Measurements from ENCODE around the gene PPP2R2C.

PPP2R2C gene

DNA sequence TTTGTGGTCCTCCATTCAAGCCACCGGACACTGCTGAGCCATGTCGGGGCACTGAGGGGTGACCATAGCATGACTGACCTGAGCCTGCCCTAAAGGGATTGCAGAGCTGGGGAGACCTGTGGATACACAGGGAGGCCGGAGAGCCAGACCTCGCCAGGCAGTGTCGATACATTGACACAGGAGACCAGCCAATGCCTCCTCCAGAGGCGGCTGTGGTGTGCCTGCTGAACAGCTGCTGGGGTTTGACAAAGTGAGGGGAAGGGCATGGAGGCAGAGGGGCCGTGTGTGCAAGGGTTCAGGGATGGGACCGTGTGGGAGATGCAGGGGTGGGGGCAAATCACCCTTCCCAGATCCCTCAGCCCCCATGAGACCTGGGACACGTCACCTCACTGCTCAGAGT, 48.0 kb downstream of the PPP2R2C start:
- H3K36me3 ChIP-seq (ENCODE audit: insufficient read depth, low read length) = no peaks in the 10 kb centered on the region
- H3K9ac ChIP-seq (ENCODE audit: low read depth, low read length) = no peak overlapping the region
- no peaks in the 10 kb centered on the region for H3K9me3 ChIP-seq (ENCODE audit: control insufficient read depth, insufficient read depth, low read length)
- H3K4me1 ChIP-seq (ENCODE audit: insufficient read depth, low read length) = no peaks in the 10 kb centered on the region

DNA sequence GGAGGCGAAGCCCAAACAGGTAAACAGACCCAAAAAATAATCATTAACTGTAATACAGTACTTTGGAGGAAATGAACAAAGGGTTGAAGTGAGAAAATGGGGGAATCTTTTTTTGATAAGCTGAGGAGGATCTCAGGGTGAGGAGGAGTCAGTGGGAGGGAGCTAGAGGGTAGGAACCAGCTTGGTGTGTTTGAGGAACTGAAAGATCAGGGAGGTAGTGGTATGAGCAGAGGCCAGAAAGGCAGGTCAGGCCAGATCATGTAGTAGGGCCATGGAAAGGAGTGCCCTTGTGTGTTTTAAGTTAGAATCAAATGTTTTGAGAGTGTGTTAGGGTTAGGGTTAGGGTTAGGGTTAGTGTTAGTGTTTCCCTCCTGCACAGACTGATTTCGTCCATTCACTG, 48.8 kb downstream of the PPP2R2C start:
- Histone ChIP-seq H3K9me3 (ENCODE audit: control insufficient read depth, insufficient read depth, low read length) (no peaks in the 10 kb centered on the region), H3K9ac (ENCODE audit: low read depth, low read length) (no peak overlapping the region), H3K36me3 (ENCODE audit: insufficient read depth, low read length) (no peaks in the 10 kb centered on the region), H3K4me1 (ENCODE audit: insufficient read depth, low read length) (no peaks in the 10 kb centered on the region)

DNA sequence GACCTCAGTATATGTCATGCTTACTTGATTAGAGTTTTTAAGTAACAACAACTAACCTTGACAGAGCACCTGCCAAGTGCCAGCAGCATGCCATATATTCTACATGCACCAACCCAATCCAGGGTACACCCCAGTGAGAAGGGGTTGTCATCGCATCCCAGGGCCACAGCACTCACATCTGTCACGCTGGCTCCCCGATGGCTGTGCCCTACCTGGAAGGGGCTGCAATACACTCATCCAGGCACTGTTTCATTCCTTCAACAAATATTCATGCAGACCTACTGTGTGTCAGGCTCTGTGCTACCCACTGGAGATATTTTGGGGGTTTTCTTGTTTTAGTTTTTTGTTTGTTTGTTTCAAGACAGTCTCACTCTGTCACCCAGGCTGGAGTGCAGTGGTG, 49.5 kb downstream of the PPP2R2C start:
- Histone ChIP-seq H3K36me3 (ENCODE audit: insufficient read depth, low read length) (no peaks in the 10 kb centered on the region), H3K9ac (ENCODE audit: low read depth, low read length) (no peak overlapping the region), H3K9me3 (ENCODE audit: control insufficient read depth, insufficient read depth, low read length) (no peaks in the 10 kb centered on the region), H3K4me1 (ENCODE audit: insufficient read depth, low read length) (no peaks in the 10 kb centered on the region)

DNA sequence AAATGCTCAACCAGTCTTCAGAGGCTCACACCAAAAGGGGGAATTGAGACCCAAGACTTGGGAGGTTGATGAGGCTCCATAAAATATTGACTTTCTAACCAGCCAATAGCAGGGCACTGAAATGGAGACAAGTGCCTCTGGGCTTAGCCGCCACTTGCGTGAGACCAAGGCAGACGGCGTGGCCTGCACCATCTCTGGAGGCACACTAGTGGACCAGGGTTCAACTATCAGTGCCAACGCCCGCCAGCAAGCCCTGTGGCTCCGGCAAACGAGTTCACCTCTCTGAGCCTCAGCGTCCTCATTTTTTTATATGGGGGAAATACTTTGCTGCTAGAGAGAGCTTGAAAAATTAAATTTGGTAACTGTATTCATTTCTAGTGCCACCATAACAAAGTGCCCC, 50.3 kb downstream of the PPP2R2C start:
- Histone ChIP-seq H3K36me3 (ENCODE audit: insufficient read depth, low read length) (no peaks in the 10 kb centered on the region), H3K9me3 (ENCODE audit: control insufficient read depth, insufficient read depth, low read length) (no peaks in the 10 kb centered on the region), H3K9ac (ENCODE audit: low read depth, low read length) (no peak overlapping the region), H3K4me1 (ENCODE audit: insufficient read depth, low read length) (no peaks in the 10 kb centered on the region)

DNA sequence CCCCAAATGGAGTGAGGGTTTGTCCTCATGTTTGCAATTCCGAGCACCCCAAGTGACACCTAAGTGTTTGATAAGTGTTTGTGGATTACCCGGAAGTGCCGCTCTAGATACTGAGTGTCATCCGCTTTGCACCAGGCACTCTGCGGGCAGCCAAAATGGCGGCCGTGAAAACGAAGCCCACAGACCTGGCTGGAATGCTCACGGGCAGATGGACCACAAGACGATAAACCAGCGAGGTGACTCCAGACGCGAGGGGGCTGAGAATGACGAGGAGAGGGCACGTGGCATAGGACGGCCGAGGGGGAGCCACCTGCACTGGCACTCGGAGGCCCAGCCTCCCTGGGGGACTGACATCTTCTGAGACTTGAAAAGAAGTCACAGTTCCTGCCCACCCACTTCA, 51.0 kb downstream of the PPP2R2C start:
- H3K4me1 ChIP-seq (ENCODE audit: insufficient read depth, low read length) = no peaks in the 10 kb centered on the region; the same call in 1 of the 2 replicates
- H3K36me3 ChIP-seq (ENCODE audit: insufficient read depth, low read length) = no peaks in the 10 kb centered on the region
- no peaks in the 10 kb centered on the region for H3K9me3 ChIP-seq (ENCODE audit: control insufficient read depth, insufficient read depth, low read length)
- no peak overlapping the region for H3K9ac ChIP-seq (ENCODE audit: low read depth, low read length)

DNA sequence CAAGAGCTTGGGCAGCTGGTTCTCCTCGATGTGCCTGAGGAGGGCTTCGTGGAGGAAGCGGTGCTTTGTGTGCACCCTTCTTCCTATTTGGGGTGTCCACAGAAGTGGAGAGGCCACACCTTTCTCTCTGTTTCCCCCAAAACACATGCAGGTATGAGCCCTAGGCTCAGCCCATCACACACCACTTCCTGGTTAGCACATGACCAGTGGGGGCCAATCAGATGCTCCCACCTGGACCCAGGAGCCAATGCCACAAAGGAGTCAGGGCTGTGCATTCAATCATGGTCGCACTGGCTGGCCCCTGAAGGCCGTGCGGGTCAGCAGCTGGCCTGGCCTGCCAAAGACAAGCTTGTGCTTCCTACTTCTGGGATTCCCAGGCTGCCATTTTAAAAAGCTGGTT, 51.4 kb downstream of the PPP2R2C start:
- peaks cover 4% of the 10 kb centered on the region; the same call in 1 of the 2 replicates for H3K4me1 ChIP-seq (ENCODE audit: insufficient read depth, low read length)
- H3K9me3 ChIP-seq (ENCODE audit: control insufficient read depth, insufficient read depth, low read length) = no peaks in the 10 kb centered on the region
- H3K36me3 ChIP-seq (ENCODE audit: insufficient read depth, low read length) = no peaks in the 10 kb centered on the region
- H3K9ac ChIP-seq (ENCODE audit: low read depth, low read length) = no peak overlapping the region

DNA sequence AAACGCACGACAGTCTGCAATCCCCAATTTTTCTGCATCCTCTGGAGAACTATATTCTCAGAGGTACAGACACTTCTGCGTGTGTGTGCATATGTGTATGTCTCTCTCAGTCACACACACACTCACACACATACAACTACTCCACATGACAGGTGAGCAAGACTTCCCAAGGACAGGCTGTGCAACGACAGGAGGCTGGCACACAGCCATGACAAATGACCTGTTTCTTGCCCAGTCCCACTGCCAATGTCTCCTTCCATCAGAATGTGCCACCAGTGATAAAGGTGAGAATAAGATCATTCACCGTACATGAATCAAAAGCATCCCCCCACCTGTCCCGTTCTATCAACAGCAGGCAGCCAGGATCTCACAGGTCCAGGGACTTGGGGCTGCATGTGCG, 52.4 kb downstream of the PPP2R2C start:
- no peaks in the 10 kb centered on the region for H3K9me3 ChIP-seq (ENCODE audit: control insufficient read depth, insufficient read depth, low read length)
- H3K36me3 ChIP-seq (ENCODE audit: insufficient read depth, low read length) = no peaks in the 10 kb centered on the region
- H3K4me1 ChIP-seq (ENCODE audit: insufficient read depth, low read length) = peaks cover 12% of the 10 kb centered on the region
- H3K9ac ChIP-seq (ENCODE audit: low read depth, low read length) = no peak overlapping the region

DNA sequence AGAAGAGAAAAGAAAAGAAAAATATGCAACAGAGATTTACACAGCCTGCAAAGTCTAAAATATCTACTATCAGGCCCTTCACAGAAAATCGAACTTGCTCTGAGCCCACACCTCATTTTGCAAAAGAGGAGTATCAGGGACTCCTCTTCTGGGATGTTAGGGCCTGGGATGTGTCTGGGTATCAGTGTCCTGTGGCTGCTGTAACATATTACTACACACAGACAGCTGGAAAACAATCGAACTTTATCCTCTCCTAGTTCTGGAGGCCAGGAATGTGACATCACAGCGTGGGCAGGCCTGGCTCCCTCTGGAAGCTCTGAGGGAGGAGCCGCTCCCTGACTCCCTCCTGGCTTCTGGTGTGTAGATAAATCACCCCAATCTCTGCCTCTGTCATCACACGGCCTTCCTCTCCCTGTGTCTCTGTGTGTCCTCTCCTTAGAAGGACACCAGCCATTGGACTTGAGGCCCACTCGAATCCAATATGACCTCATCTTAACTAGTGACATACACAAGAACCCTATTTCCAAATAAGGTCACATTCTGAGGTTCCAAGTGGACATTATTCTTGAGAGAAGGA, 52.9 kb downstream of the PPP2R2C start:
- peaks cover 16% of the 10 kb centered on the region for H3K4me1 ChIP-seq (ENCODE audit: insufficient read depth, low read length)
- H3K9me3 ChIP-seq (ENCODE audit: control insufficient read depth, insufficient read depth, low read length) = no peaks in the 10 kb centered on the region
- no peaks in the 10 kb centered on the region for H3K36me3 ChIP-seq (ENCODE audit: insufficient read depth, low read length)
- H3K9ac ChIP-seq (ENCODE audit: low read depth, low read length) = no peak overlapping the region

DNA sequence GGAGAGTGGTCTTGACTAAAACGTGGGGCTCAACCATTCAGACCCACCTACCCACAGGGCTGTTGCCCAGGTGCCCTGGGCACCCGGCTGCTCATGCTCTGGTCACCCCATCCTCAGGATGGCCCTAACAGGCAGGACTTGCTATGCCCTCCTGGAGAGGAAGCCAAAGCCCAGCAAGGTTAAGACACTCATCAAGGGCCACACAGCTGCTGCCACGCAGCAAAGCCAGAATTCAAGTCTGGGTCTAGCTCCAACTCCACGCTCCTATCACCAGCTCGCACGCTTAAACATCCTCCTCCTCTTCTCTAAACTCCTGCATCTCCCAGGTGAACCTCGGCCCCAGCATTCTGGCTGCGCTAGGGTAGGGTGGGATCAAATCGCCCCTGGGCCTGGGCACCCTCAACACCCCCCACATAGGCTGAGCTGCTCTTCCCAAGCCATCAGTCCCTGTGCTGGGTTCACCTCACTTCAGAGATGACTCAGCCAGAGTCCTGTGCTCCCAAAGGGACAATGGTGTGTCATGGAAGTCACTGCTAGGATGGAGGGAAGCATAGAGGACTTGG, 54.1 kb downstream of the PPP2R2C start:
- no peak overlapping the region for H3K9ac ChIP-seq (ENCODE audit: low read depth, low read length)
- H3K36me3 ChIP-seq (ENCODE audit: insufficient read depth, low read length) = no peaks in the 10 kb centered on the region
- H3K9me3 ChIP-seq (ENCODE audit: control insufficient read depth, insufficient read depth, low read length) = no peaks in the 10 kb centered on the region
- H3K4me1 ChIP-seq (ENCODE audit: insufficient read depth, low read length) = peaks cover 16% of the 10 kb centered on the region

DNA sequence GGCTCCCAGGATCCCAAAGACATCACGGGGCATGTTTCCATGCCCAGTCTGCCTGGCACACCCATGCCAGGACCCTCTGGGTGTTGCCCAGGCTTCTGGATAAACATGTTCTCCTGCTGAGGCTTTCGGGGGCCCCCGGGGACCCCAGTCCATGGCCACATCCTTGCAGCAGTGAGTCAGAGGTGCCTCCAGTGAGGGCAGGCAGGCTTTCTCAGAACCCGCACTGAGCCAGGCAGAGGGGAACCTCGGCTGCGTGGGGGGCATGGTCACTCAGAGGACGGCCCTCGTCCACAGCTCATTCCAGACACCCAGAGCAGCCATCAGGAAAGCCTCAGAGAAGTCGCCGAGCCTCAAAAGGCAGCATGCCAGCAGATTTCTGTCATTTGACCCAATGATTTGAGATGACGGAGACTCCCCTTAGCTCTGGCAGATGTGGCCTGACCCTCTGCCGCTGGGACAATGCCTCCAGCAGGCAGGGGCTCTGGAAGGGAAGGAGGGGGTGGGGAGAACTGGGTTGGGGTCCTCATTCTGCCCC, 54.8 kb downstream of the PPP2R2C start:
- no peaks in the 10 kb centered on the region for H3K9me3 ChIP-seq (ENCODE audit: control insufficient read depth, insufficient read depth, low read length)
- no peaks in the 10 kb centered on the region for H3K36me3 ChIP-seq (ENCODE audit: insufficient read depth, low read length)
- no peak overlapping the region for H3K9ac ChIP-seq (ENCODE audit: low read depth, low read length)
- peaks cover 16% of the 10 kb centered on the region for H3K4me1 ChIP-seq (ENCODE audit: insufficient read depth, low read length)

DNA sequence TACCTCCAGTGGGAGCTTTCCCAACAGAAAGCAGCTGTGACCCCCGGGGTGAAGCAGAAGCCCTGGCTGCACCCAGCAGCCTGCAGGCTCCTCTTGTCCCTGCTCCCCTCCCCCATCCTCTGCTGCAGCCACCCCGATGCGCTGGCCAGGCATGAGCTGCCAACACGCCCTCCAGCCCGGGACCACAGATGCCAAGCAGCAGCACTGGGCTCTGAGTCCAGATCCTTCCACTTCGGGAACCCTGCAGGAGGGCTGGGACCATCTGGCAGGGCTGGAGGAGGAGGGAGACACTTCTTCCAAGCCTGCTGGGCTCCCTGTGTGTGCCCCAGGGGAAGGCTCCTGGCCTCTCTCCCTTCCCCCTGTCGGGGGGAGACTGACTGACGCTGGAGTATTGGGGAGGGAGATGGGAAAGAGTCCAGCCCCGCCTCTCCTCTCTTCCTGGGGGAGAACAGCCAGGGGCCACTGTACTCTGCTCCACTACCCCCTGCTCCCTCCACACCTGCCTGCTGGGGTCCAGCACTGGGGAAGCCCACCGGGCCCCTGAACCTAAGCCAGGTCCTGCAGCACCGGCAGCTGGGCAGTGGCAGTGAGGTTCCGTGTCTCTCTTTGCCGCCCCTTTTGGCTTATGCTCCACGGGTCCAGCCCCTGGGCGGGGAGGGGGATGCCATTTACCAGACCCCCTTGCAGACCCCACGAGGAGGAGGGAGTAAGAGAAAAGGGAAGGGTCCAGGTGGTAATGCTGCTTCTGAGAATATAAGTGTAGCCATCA, 55.7 kb downstream of the PPP2R2C start:
- Histone ChIP-seq H3K9ac (ENCODE audit: low read depth, low read length) (no peak overlapping the region), H3K4me1 (ENCODE audit: insufficient read depth, low read length) (peaks cover 16% of the 10 kb centered on the region), H3K36me3 (ENCODE audit: insufficient read depth, low read length) (no peaks in the 10 kb centered on the region), H3K9me3 (ENCODE audit: control insufficient read depth, insufficient read depth, low read length) (no peaks in the 10 kb centered on the region)

DNA sequence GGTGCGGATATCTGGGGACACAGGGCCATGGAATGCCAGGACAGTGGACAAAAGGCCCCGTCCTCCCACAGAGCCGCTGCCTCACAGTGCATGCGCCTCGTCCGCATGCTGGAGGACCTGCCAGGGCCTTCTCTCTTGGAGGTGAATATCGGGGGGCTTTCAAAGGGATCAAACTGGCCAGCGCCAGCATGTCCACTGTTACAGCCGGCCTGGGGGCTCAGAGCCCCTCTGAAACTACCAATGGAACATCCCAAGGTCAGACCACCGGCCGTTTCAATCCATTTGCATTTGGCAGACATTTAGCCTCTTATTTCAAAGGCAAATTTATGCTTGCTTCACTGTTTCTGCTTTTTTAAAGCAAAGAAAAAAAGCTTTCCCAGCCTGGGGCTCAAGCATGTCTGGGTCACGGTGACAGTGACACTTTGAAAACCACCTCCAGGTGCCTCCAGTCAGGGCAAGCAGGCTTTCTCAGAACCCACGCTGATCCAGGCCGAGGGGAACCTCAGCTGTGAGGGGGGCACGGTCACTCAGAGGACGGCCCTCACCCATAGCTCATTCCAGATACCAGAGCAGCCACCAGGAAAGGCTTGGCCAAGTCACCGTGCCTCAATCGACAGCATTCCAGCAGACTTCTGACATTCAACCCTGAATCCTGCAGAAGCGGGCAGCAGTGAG, 57.2 kb downstream of the PPP2R2C start:
- no peaks in the 10 kb centered on the region for H3K9me3 ChIP-seq (ENCODE audit: control insufficient read depth, insufficient read depth, low read length)
- peaks cover 16% of the 10 kb centered on the region for H3K4me1 ChIP-seq (ENCODE audit: insufficient read depth, low read length)
- no peaks in the 10 kb centered on the region for H3K36me3 ChIP-seq (ENCODE audit: insufficient read depth, low read length)
- H3K9ac ChIP-seq (ENCODE audit: low read depth, low read length) = no peak overlapping the region

DNA sequence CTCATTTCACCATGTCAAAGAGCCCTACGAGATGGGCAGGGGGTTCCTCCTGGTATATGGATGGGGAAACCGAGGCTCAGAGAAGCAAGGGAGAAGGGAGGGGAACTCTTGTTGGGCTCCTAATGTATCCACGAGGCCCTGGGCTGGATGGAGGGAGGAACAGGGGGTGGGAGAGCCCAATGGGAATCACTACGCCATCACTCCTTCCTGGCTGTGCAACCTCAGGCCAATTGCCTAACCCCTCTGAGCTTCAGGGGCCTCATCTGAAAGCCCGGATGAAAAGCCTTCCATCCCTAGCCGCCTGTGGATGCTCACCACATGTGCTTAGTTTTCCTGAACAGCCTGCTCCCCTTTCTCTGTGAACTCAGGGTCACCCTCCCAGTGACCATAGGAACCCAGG, 57.8 kb downstream of the PPP2R2C start:
- Histone ChIP-seq H3K9ac (ENCODE audit: low read depth, low read length) (no peak overlapping the region), H3K4me1 (ENCODE audit: insufficient read depth, low read length) (peaks cover 16% of the 10 kb centered on the region), H3K36me3 (ENCODE audit: insufficient read depth, low read length) (no peaks in the 10 kb centered on the region), H3K9me3 (ENCODE audit: control insufficient read depth, insufficient read depth, low read length) (no peaks in the 10 kb centered on the region)

DNA sequence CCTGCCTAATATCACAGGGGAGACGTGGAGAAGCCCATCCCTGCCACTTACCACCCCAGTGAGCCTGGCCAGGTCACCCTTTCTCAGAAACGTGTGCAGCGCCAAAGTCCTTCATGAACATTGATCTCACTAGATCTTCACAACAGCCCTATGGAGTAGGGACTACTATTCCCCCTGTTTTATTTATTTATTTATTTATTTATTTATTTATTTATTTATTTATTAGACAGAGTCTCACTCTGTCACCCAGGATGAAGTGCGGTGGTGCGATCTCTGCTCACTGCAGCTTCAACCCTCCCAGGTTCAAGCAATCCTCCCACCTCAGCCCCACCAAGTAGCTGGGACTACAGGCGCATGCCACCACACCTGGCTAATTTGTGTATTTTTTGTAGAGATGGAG, 61.8 kb downstream of the PPP2R2C start:
- no peaks in the 10 kb centered on the region for H3K9me3 ChIP-seq (ENCODE audit: control insufficient read depth, insufficient read depth, low read length)
- no peak overlapping the region for H3K9ac ChIP-seq (ENCODE audit: low read depth, low read length)
- no peaks in the 10 kb centered on the region for H3K36me3 ChIP-seq (ENCODE audit: insufficient read depth, low read length)
- peaks cover 9% of the 10 kb centered on the region for H3K4me1 ChIP-seq (ENCODE audit: insufficient read depth, low read length)
